ENCODE data around the gene KIF21B.

Gene KIF21B

DNA sequence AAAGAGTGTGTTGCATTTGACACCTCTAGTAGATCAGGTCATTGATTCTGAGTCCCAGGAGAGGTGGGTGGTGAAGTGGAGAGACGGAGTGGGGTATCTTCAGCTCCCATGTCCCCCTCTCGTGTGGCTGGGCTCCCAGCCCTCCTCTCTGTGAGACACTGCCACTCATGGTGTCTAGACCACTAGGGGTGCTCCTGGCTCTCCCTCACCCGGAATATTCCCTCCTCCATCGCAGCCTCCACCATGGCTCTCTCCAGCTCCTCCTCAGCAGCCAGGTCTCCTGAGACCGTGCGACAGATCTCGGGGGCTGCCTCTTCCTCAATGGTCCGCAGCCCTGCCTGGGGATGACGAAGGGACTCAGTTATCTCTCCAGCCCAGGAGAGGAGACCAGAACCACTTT is 20.6 kb upstream of the KIF21B start:
- DNase-seq, result no peak

GRCh38 chr1:201042779-201043461 is 19.4 kb upstream of the KIF21B start:
- peak; percentile 12 to 63 for DNase-seq

GRCh38 chr1:201041011-201041410 is 17.5 kb upstream of the KIF21B start:
- no peak for DNase-seq

GRCh38 chr1:201039876-201040275 is 16.4 kb upstream of the KIF21B start:
- DNase-seq, result no peak

GRCh38 chr1:201039418-201039817 is 15.9 kb upstream of the KIF21B start:
- no peak for DNase-seq

DNA sequence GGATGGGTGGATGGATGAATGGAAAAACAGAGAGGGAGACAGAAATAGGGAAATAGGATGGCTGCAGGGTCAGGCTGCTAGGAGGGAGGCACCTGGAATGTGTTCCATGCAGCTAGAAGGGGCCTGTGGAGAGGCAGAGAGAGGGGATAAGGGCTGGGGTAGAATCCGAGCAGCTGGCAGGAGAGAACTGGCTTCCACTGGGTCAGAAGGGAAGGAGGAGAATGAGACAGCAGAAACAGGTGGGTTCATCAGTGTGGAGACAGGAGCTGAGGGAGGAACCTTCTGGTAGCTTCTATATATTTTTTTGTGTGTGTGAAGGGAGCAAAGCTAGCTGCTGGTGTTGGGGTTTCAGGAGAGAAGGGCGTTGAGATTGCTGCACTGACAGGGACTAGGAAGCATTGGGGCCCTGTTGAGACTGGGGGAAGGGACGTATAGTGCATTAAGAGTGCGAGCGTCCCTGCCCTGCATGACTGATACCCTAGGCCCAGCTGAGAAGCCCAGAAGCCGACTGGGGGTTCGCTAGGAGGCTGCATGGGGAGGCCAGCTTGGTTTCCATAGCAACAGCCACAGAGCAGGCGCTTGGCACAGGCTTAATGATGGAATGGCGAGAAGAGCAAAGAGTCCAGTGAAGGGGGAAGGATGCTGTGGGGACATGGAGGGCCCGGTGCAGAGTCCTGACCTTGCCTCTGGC is 14.8 kb upstream of the KIF21B start:
- DNase-seq, result no peak

DNA sequence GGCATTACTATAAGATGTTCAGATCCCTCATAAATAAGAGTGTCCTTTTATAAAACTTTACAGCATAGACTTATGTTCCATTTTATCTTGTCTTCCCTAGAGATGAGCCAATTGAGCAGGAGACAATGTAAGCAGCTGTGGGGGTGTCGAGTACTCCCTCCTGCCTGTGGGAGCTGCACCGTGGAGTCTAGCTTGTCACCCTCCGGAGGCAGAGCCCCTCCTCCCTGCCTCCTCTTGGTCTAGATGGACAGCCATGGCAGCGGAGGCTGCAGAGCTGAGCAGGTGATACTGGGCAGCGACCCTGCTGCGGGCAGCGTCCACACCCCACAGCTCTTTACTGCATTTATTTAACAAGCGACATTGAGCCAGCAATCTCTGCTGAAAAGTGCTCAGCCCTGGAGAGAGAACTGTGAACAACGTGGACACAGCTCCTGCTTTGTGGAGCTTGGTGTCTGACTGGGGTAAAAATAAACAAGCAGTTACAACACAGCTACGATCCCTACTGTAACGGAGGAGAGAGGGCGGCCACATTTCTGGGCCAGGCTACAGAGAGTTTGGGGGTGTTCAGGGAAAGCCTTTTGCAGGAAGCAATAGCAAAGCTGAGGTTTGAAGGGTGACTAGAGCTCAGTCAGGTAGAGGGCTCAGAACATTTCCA is 12.8 kb upstream of the KIF21B start:
- DNase-seq, result no peak

GRCh38 chr1:201034671-201035070 is 11.2 kb upstream of the KIF21B start:
- DNase-seq, result no peak

- DNase-seq, result no peak
These were observed 8.9 kb upstream of the KIF21B start for GRCh38 chr1:201032408-201032807.

GRCh38 chr1:201028461-201028889 is 5.0 kb upstream of the KIF21B start:
- no peak for DNase-seq

GRCh38 chr1:201026836-201027235 is 3.3 kb upstream of the KIF21B start:
- peak in 1 of 2 donors; percentile 82 for DNase-seq

GRCh38 chr1:201026234-201026633 is 2.7 kb upstream of the KIF21B start:
- no peak for DNase-seq

DNA sequence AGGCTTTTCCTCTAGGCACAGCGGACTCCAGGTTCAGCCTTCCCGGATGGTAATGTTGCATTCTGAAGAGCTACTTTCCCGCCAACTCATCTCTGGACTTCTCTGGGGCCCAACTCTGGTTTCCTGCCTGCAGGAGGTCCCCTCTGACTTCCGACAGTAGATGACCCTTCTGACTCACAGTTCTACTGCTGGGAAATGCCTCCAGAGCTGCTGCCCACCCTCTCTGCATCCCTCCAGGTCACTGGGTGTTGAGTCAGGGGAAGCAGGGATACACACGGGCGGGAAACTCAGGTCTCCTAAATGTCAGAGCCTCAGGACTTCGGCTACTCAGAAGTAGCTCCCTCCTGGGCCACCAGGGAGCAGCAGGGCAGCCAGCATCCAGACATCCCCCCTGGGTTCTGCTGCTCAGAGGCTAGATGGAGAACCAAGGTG is 2.1 kb upstream of the KIF21B start:
- DNase-seq, result no peak

DNA sequence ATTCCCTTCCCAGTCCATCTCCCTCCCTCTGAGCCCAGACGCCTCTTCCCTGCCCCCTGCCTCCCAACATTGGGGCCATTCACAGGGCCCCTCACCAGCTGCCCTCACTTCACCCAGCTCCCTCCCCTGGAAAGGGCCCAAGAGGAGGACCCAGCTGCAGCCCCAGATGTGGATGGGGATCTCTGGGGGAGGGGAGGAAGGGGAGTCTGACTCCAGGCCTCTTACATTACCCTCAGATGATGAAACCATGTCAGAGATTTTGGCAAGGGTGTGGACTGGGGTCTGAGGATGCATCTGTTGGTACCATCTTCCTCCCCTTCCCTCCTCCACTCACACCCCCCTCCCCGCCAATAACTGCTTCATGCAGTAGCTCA is 1.1 kb upstream of the KIF21B start:
- DNase-seq, result peak in 1 of 2 donors; percentile 10

- DNase-seq, result no peak
These were observed 558 bp upstream of the KIF21B start for GRCh38 chr1:201023920-201024624.

DNA sequence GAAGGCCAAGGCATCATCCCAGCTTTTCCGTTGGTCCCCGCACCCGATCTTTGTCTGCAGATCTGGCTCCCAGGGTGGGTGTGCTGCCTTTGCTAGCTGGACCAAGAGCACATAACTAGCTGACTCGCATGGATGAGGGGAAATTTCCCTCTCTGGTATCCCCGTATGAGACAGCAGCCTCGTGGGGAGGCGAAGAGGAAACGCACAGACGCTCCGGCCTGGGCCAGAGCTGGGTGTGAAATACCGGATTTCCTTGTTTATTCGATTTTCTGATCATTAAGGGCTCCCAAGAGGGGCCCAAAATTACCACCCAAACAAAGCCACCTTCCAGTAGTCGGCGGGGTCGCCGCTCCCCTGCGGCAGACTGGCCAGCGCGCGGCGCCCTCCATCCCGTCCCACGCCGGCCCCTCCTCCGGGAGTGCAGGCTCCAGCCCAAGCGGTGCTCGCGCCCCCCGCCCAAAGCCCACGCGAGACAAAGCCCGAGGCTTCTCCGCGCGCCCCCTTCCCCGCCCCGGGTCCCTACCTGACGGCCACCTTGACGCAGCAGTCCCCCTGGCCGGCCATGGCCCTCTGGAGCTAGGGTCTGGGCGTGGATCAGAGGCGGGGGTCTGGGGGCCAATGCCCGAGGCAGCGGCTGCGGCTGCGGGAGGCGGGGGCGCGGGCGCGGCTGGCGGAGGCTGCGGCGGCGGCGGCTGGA is 546 bp downstream of the KIF21B start:
- no peak for DNase-seq

GRCh38 chr1:201022493-201022819 is 1.1 kb downstream of the KIF21B start:
- DNase-seq, result no peak

DNA sequence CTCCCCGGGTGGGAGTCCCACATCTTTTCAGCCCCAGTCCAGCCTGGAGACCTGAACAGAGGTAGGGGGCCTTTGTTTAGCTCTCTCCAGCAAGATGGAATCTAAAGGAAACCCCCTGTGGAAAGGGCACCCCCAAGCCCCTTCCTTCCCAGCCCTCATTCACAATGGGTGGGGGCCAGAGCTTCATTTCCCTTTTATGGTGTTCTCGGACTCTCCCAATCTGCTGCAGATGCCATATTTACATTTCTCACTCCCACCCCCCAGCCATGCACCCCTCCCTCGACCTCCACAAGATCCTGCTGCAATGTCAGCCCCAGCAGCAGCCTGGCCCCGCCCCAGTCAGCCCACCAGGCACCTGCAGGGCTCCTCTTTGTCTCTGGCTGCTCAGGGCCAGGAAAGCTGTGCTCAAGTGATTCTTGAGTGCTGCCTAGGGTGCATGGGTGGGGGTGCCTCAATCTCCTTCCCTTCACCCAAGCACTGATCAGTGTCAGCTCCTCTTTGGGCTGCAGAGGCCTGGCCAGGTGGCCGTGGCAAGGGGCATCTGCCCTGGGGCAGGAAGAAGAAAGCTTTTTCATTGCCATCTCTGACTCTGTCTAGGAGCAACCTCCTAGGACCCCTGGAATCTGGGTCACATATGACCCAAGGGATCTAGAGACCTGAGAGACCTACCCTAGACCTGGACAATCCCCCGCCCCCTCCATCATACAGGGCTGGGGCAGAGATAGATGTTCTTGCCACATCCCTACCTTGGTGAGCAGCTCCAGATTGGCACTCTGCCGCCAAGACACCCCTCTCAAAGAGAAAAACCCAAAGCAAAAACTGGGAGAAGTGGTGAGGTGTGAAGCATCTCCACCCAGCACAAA is 1.7 kb downstream of the KIF21B start:
- no peak for DNase-seq

DNA sequence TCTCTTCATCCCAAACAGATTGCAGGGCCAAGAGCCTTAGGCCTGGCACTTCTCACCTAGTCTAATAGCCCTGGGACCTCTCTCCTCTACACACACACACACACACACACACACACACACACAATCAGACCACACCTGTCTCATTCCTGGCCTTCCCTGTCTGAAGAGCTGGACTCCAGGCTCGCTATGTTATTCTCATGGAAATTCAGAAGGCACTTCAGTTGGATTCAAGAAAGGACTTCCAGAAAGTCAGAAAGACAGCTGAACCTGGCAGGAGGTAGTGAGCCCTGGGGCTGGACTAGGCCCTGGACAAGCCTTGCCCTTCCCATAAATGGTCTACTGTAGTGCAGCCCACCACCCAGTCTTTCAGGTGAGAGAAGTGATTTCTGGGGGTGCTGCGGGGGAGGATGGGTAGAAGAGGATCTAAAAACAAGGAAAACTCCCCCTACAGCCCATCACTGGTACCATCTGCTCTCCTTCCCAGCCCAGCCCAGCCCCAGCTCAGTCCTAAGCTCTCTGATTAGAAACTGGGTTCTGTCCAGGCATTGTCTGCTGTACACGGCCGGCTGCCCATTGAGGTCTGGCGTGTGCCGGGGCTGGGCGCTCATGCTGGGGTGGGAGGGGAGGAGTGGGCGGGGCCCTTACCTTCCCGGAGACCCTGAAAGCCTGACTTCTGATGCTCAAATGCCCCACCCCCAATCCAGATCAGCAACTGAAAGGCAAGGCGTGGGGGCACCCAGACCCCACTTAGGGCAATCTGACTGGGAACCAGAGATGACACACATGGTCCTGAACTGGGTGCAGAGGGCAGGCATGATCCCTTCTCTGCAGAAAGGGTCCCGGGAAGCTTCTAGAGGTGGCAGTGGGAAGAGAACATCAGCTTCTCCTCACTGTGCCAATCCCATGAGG is 2.5 kb downstream of the KIF21B start:
- no peak for DNase-seq

- DNase-seq, result peak in 1 of 2 donors; percentile 13
These were observed 3.4 kb downstream of the KIF21B start for GRCh38 chr1:201020040-201020591.
